ENCODE measurements around the gene LAMB4.

LAMB4 gene

DNA sequence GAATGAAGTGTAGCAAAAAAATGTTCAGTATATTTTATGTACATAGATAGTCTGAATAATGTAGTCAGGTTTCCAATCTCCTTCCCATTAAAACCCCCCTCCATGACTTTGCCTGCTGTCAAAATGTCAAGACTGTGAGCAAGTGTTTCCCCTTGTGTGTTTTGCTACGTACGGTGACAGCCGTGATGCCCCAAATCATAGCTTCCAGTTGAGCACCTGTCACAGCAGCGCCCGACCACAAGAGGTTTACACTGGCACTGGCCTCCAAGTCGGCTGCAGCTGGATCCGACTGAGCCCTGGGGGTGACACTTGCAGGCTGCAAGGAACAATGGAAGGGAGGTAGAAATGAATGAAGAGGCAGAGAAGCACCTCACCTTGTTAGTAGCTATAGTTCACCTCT lies 62.3 kb downstream of the LAMB4 start:
- Histone ChIP-seq H3K4me3 (ENCODE audit: low read length) (no peak overlapping the region), H3K9ac (ENCODE audit: low read length) (no peak overlapping the region), H3K4me1 (ENCODE audit: control insufficient read depth, insufficient read depth, low read length) (peaks cover 5% of the 10 kb centered on the region), H3K36me3 (ENCODE audit: control insufficient read depth, insufficient read depth, low read length) (no peaks in the 10 kb centered on the region), H3K27me3 (ENCODE audit: control insufficient read depth, insufficient read depth, low read length) (no peaks in the 10 kb centered on the region), H3K9me3 (ENCODE audit: control insufficient read depth, low read length) (no peaks in the 10 kb centered on the region)

DNA sequence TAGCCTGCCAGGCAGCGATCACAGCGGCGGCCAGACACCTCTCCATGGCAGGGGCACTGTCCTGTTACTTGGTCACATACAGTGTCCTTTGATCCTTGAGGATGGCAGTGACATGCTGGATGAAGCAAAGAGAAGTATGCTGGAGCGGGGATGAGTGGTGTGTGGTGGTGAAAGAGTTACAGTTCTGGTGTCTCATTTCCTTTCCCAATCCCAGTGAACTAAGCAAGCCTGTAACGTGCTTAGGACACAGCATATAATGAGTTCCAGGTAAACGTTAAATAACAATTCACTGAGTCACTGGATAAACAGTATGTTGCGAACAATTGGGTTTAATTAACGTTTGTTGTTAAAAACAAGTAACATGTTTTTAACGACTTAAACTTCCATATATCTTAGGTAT lies 63.7 kb downstream of the LAMB4 start:
- no peak overlapping the region for H3K9ac ChIP-seq (ENCODE audit: low read length)
- peaks cover 5% of the 10 kb centered on the region for H3K4me1 ChIP-seq (ENCODE audit: control insufficient read depth, insufficient read depth, low read length)
- H3K27me3 ChIP-seq (ENCODE audit: control insufficient read depth, insufficient read depth, low read length) = no peaks in the 10 kb centered on the region
- no peak overlapping the region for H3K4me3 ChIP-seq (ENCODE audit: low read length)
- no peaks in the 10 kb centered on the region for H3K36me3 ChIP-seq (ENCODE audit: control insufficient read depth, insufficient read depth, low read length)
- H3K9me3 ChIP-seq (ENCODE audit: control insufficient read depth, low read length) = no peaks in the 10 kb centered on the region

DNA sequence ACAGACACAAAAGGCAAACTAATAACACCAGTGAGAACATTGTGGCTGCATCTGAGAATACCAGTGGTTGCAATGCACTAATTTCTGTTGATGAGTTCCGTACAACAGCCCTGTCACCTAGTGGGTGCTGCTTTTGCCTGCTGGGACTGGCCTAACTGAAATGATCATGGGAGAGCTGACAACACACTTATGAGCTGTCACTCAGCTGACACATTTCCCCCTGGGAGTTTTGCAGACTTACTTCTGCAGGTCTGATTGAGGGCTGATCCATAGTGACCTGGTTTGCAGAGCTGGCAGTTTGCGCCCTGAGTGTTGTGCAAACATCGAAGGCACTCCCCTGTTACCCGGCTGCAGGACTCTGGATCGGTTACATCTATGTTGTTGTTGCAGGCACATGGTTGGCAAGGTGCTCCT lies 66.6 kb downstream of the LAMB4 start:
- no peaks in the 10 kb centered on the region for H3K9me3 ChIP-seq (ENCODE audit: control insufficient read depth, low read length)
- peaks cover 5% of the 10 kb centered on the region for H3K4me1 ChIP-seq (ENCODE audit: control insufficient read depth, insufficient read depth, low read length)
- H3K4me3 ChIP-seq (ENCODE audit: low read length) = no peak overlapping the region
- no peaks in the 10 kb centered on the region for H3K36me3 ChIP-seq (ENCODE audit: control insufficient read depth, insufficient read depth, low read length)
- H3K27me3 ChIP-seq (ENCODE audit: control insufficient read depth, insufficient read depth, low read length) = no peaks in the 10 kb centered on the region
- no peak overlapping the region for H3K9ac ChIP-seq (ENCODE audit: low read length)

DNA sequence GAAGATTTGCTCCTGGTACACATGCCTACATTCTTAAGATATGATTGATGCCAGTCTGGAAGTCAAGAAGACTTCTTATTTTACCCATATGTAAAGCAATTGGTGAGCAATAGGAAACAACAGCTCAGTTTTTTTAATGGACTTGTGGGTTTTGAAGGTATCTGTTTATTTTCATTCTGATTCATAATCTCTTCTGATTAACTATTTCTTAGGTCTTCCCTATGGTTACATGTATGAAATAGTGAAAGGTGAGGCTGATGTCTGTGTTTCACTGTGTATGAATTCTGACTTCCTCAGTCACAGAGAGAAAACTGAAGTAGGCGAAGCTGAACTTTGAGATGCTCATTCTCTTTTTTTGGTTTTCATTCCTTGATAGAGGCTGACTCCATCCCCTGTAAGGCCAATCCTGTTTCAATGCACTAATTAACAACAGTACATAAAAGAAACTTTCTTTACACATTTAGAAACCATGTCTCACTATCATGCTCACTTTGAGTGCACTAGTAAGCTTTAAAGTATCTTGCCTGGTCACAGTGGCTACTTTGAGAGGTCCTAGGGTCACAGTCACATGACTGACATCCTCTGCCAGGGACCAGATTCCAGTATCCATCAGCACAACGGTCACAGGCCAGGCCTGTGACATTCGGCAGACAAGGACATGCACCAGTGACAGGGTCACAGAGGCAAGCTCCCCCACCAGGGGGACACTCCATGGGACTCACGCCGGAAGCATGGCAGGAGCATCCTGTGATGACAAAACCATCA lies 67.7 kb downstream of the LAMB4 start:
- H3K36me3 ChIP-seq (ENCODE audit: control insufficient read depth, insufficient read depth, low read length) = no peaks in the 10 kb centered on the region
- H3K4me3 ChIP-seq (ENCODE audit: low read length) = no peak overlapping the region
- no peak overlapping the region for H3K9ac ChIP-seq (ENCODE audit: low read length)
- no peaks in the 10 kb centered on the region for H3K9me3 ChIP-seq (ENCODE audit: control insufficient read depth, low read length)
- H3K27me3 ChIP-seq (ENCODE audit: control insufficient read depth, insufficient read depth, low read length) = no peaks in the 10 kb centered on the region
- H3K4me1 ChIP-seq (ENCODE audit: control insufficient read depth, insufficient read depth, low read length) = peaks cover 5% of the 10 kb centered on the region

DNA sequence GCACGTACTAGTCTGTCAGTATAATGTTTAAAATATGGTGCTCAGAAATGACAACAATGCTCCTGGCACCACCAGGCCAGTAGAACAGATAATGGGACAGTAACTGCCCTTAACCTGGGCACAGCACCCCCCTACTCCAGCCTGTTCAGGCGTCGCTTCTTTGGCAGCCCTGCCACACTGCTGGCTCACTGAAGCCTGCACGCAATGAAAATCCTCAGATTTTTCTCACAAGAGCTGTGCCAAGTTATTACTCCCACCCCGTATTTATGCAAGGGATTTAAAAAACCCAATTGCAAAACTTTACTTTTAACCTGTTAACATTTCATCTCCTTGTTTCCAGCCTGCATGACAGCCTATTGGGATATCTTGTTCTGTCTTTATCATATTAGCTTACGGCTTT lies 70.6 kb downstream of the LAMB4 start:
- H3K4me3 ChIP-seq (ENCODE audit: low read length) = no peak overlapping the region
- no peak overlapping the region for H3K9ac ChIP-seq (ENCODE audit: low read length)
- H3K4me1 ChIP-seq (ENCODE audit: control insufficient read depth, insufficient read depth, low read length) = peaks cover 9% of the 10 kb centered on the region
- no peaks in the 10 kb centered on the region for H3K36me3 ChIP-seq (ENCODE audit: control insufficient read depth, insufficient read depth, low read length)
- no peaks in the 10 kb centered on the region for H3K27me3 ChIP-seq (ENCODE audit: control insufficient read depth, insufficient read depth, low read length)
- H3K9me3 ChIP-seq (ENCODE audit: control insufficient read depth, low read length) = no peaks in the 10 kb centered on the region

DNA sequence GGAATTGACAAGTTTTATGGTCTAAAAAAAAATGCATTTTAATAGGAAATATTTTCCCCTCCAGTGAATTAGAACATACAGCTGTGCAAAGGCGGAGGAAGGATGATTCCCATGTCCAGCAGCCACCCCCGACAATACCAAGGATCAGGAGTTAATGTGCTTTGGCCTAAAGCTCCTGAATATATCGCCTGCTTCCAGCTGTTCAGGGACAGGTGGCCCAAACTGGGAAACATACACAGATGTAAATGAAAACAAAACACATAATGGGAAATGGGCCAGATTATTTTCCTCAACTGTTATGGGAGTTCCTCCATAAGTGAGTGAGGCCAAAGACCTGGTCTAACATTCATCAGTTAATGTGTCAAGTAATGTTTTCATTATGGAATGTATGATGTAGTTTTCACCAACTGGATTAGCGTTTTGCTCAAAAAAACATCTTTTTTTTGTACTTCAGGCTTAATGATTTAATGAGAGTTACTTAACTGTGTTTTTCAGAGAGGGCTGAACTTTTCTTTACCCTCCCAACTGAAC lies 72.1 kb downstream of the LAMB4 start:
- no peak overlapping the region for H3K9ac ChIP-seq (ENCODE audit: low read length)

DNA sequence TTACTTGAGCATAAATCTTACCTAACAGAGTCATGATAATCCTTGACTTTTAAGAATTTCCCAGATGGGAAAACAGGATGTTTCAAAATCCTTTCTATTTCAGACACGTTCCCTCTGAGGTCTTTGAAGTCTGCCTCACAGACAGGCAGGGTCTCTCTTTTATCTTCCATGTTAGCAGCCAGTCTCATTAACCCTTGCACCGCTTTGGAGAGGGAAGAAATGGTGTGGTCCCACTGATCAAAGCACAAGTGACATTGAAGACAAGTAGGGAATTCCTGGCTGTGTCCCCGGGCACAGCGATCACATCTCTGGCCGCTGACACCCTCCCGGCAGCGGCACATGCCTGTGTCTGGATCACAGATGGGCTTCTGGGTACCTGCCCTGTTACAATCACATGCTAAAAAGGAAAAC lies 74.5 kb downstream of the LAMB4 start:
- Histone ChIP-seq H3K27me3 (ENCODE audit: control insufficient read depth, insufficient read depth, low read length) (no peaks in the 10 kb centered on the region), H3K36me3 (ENCODE audit: control insufficient read depth, insufficient read depth, low read length) (no peaks in the 10 kb centered on the region), H3K9me3 (ENCODE audit: control insufficient read depth, low read length) (no peaks in the 10 kb centered on the region), H3K4me3 (ENCODE audit: low read length) (no peak overlapping the region), H3K9ac (ENCODE audit: low read length) (no peak overlapping the region), H3K4me1 (ENCODE audit: control insufficient read depth, insufficient read depth, low read length) (peaks cover 7% of the 10 kb centered on the region)

More for the DNA sequence above, 72.1 kb downstream of the LAMB4 start:
- Histone ChIP-seq H3K4me1 (ENCODE audit: control insufficient read depth, insufficient read depth, low read length) (peaks cover 7% of the 10 kb centered on the region), H3K4me3 (ENCODE audit: low read length) (no peak overlapping the region), H3K36me3 (ENCODE audit: control insufficient read depth, insufficient read depth, low read length) (no peaks in the 10 kb centered on the region), H3K27me3 (ENCODE audit: control insufficient read depth, insufficient read depth, low read length) (no peaks in the 10 kb centered on the region), H3K9me3 (ENCODE audit: control insufficient read depth, low read length) (no peaks in the 10 kb centered on the region)

DNA sequence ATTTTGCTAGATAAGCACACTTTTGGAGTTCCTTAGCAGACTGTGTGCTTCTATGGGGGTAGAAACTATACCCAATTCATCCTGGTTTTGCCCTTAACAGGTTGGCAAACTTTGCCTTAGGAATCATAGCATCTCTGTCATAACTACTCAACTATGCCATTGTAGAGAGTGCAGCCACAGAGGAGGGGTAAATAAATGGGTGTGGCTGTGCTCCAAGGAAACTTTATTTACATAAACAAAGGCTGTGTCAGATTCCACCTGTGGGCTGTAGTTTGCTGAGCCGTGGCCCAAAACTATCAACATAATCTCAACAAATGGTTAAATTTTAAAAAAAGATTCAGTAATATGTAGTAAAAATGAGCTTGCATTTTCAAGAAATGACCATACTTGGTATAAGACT lies 75.6 kb downstream of the LAMB4 start:
- peaks cover 7% of the 10 kb centered on the region for H3K4me1 ChIP-seq (ENCODE audit: control insufficient read depth, insufficient read depth, low read length)
- no peak overlapping the region for H3K4me3 ChIP-seq (ENCODE audit: low read length)
- no peaks in the 10 kb centered on the region for H3K27me3 ChIP-seq (ENCODE audit: control insufficient read depth, insufficient read depth, low read length)
- H3K9me3 ChIP-seq (ENCODE audit: control insufficient read depth, low read length) = no peaks in the 10 kb centered on the region
- H3K36me3 ChIP-seq (ENCODE audit: control insufficient read depth, insufficient read depth, low read length) = no peaks in the 10 kb centered on the region
- no peak overlapping the region for H3K9ac ChIP-seq (ENCODE audit: low read length)

DNA sequence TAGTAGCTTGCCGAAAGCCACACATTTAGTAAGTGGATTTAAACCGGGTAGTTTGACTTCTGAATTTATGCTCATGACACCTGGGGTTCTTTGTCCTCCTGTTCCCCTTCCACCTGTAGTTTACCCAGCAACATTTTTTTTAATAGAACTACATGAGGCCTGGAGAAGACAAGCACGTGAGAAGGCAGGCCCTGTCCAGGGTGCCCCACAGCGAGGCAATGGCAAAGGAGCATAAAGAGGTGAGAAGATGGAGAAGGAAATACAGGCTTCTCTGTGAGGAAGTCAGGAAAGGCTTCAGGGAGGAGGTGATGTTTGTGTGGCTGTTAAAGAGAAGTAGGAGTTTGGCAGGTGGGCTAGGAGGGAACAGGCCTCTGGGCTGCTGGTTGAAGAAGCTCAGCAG lies 76.9 kb downstream of the LAMB4 start:
- Histone ChIP-seq H3K9me3 (ENCODE audit: control insufficient read depth, low read length) (no peaks in the 10 kb centered on the region), H3K36me3 (ENCODE audit: control insufficient read depth, insufficient read depth, low read length) (no peaks in the 10 kb centered on the region), H3K4me1 (ENCODE audit: control insufficient read depth, insufficient read depth, low read length) (peaks cover 7% of the 10 kb centered on the region), H3K27me3 (ENCODE audit: control insufficient read depth, insufficient read depth, low read length) (no peaks in the 10 kb centered on the region), H3K4me3 (ENCODE audit: low read length) (no peak overlapping the region), H3K9ac (ENCODE audit: low read length) (no peak overlapping the region)

DNA sequence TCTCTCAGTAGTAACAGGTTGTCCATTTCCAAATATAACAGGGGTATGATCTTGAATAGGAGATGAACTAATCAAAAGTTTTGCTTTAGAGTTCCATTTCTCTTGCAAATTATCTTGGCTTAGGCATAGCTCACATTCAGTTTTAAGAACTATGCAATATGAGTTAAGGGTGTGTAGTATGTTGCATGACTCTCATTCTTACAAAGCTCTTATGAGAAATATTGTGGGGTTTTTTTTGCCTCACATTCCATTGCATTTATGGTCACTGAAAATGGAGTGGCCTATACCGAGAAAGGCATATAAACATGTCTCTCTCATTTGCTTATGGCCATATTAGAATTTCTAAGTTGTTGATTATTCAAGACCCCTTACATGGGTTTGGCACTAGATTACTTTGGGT lies 78.7 kb downstream of the LAMB4 start:
- Histone ChIP-seq H3K4me1 (ENCODE audit: control insufficient read depth, insufficient read depth, low read length) (peaks cover 7% of the 10 kb centered on the region), H3K36me3 (ENCODE audit: control insufficient read depth, insufficient read depth, low read length) (no peaks in the 10 kb centered on the region), H3K27me3 (ENCODE audit: control insufficient read depth, insufficient read depth, low read length) (no peaks in the 10 kb centered on the region), H3K9ac (ENCODE audit: low read length) (no peak overlapping the region), H3K4me3 (ENCODE audit: low read length) (no peak overlapping the region), H3K9me3 (ENCODE audit: control insufficient read depth, low read length) (no peaks in the 10 kb centered on the region)

DNA sequence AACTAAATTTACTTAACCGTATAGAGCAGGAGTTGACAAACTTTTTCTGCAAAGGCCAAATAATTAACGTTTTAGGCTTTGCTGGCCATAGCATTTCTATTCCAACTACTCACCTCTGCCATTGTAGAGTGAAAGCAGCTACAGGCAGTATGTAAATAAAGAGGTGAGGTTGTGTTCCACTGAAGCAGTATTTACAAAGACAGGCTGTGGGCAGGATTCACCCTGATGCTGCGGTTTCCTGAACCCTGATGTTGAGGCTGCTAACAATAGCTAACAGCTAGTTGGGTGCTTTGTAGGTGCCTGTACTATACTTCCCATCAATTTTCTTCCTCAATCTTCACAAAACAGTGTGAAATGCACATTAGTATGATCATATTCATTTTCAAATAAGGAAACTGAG lies 80.2 kb downstream of the LAMB4 start:
- Histone ChIP-seq H3K27me3 (ENCODE audit: control insufficient read depth, insufficient read depth, low read length) (no peaks in the 10 kb centered on the region), H3K9ac (ENCODE audit: low read length) (no peak overlapping the region), H3K9me3 (ENCODE audit: control insufficient read depth, low read length) (no peaks in the 10 kb centered on the region), H3K36me3 (ENCODE audit: control insufficient read depth, insufficient read depth, low read length) (no peaks in the 10 kb centered on the region), H3K4me1 (ENCODE audit: control insufficient read depth, insufficient read depth, low read length) (peaks cover 7% of the 10 kb centered on the region), H3K4me3 (ENCODE audit: low read length) (no peak overlapping the region)

DNA sequence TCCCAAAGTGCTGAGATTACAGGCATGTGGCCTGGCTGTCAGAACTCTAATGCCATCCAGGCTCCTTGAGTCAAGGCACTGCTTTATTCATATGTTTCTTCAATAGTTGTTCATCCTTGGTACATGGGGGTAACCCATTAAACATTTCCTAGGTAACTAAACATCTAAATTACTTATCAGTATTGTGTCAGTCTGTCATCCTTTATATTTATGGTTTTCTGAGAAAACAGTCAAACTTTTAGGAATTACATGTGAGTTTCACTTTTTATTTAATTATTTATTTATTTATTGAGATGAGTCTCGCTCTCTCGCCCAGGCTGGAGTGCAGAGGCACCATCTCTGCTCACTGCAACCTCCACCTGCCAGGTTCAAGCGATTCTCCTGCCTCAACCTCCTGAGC lies 81.7 kb downstream of the LAMB4 start:
- H3K9ac ChIP-seq (ENCODE audit: low read length) = no peak overlapping the region
- H3K4me1 ChIP-seq (ENCODE audit: control insufficient read depth, insufficient read depth, low read length) = no peaks in the 10 kb centered on the region
- H3K4me3 ChIP-seq (ENCODE audit: low read length) = no peak overlapping the region
- H3K9me3 ChIP-seq (ENCODE audit: control insufficient read depth, low read length) = no peaks in the 10 kb centered on the region
- no peaks in the 10 kb centered on the region for H3K27me3 ChIP-seq (ENCODE audit: control insufficient read depth, insufficient read depth, low read length)
- no peaks in the 10 kb centered on the region for H3K36me3 ChIP-seq (ENCODE audit: control insufficient read depth, insufficient read depth, low read length)

Measured in mucosa of stomach (tissue), 1 donor.